Psoas muscle (tissue), 8 donors: ENCODE data around the gene PRTG. TPM values are rescaled to one million over a fixed set of nuclear protein-coding genes. Genes with fewer than 3 reads are reported as not detected.
A peak's percentile ranks its signal among the peaks of the same experiment; 100 is the strongest.

ENCODE experiments used
- ATAC-seq, 4 donors: fragments of 200-7000 bp; cut with Tn5 transposase; one replicate each; pipeline ENCODE4 v1.9.1; 2020; ENCODE audit warnings: moderate library complexity in 3 of 4, mild to moderate bottlenecking in 2 of 4
- DNase-seq, 2 donors: peaks; one replicate each; pipeline ENCODE4 v3.0.0-alpha.2; 2020
- H3K27ac ChIP-seq: fragments of 200-600 bp; one replicate; pipeline ENCODE4 v1.8.0; 2022
- H3K27me3 ChIP-seq, 3 donors: fragments of 200-600 bp in 1 of 3; one replicate each; pipeline versions ENCODE4 v1.6.1 to v1.8.0; 2013 to 2022; ENCODE audit warnings: low read length in 2 of 3, mild to moderate bottlenecking in 2 of 3, moderate library complexity in 1 of 3; ENCODE audit not compliant: insufficient read depth in 3 of 3
- H3K36me3 ChIP-seq, 2 donors: fragments of 200-600 bp in 1 of 2; one replicate each; pipeline versions ENCODE4 v1.6.1 to v1.8.0; 2013 to 2022; ENCODE audit warnings: low read depth in 1 of 2, mild to moderate bottlenecking in 1 of 2, moderate library complexity in 1 of 2; ENCODE audit not compliant: insufficient read depth in 1 of 2
- H3K4me1 ChIP-seq: fragments of 200-600 bp; one replicate; pipeline ENCODE4 v1.8.0; 2022
- H3K4me3 ChIP-seq: fragments of 200-600 bp; one replicate; pipeline ENCODE4 v1.8.0; 2022; ENCODE audit warnings: mild to moderate bottlenecking
- H3K9me3 ChIP-seq: fragments of 200-600 bp; one replicate; pipeline ENCODE4 v1.8.0; 2022
- WGBS, 3 donors: extraction: QIAGEN DNeasy Blood & Tissue Kit; methylation state at CpG; one replicate each; pipeline versions ENCODE4 v1.1.6 to v1.1.7; 2013; 5-methylcytosine and 5-hydroxymethylcytosine counted together
- intact Hi-C, 2 donors: fragments of 100-400 bp; cut with DNase I; formaldehyde crosslinking; loops; one replicate each; pipeline versions ENCODE4 v1.11.0 to v1.14.2; 2022
- polyA plus RNA-seq, 3 donors: library from polyadenylated mRNA; stranded (reverse); fragments of 200-250 nt; gene quantifications; one replicate each; pipeline ENCODE4 v1.2.3, GENCODE V29; 2013
- total RNA-seq, 4 donors: library from RNA; stranded (reverse); fragmentation: NEBNext Ultra II Directional in 2 of 4; extraction: Animal tissue kit (Norgen Biotek cat#: 25700) in 2 of 4; gene quantifications; one replicate each; pipeline versions ENCODE4 v1.2.1 to v1.2.4, GENCODE V29; 2021 to 2023
- TF ChIP-seq, protein P1 (sequence below): fragments of 200-600 bp; IDR thresholded peaks from one replicate; pipeline ENCODE4 v1.8.0; 2022; ENCODE audit warnings: antibody characterized with exemption
- donor health status: healthy with polysubstance abuse.
- donor health status: DM: no; HTN: no; CAD: no; lungs with moderate emphysema.
- donor health status: Bipolar disorder and iron deficiency.
- donor health status: healthy.
- donor health status: DM: yes; HTN: yes; CAD: no.
- donor health status: DM: no; HTN: no; CAD: no.
- donor health status: DM: no; HTN: no; CAD: no.
- donor health status: DM: yes; HTN: yes; CAD: no.

The PRTG gene
- total and polyA plus RNA-seq, 7 donors, result 0.15 to 1.1 (median 0.46) TPM

DNA sequence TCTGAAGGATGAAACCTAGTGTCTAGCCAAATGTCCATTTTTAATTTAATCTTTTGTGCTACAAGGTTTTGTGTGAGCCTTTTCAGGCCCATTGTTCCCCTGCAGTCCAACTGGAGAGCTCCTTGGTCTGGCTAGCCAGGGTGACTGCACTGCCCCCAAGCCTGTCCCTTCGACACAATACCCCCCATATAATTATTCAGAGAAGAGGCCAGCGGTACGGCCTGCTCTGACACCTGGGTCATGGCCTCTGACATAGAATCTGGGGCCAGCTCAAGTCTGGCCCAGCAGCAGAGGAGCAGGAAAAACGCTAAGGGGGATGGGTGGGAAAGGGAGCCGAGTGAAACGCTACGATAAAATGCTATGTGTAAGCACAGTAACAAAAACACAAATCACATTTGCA lies 90.6 kb downstream of the PRTG start:
- H3K27me3 ChIP-seq, result no peaks in the 10 kb centered on the region
- H3K27ac ChIP-seq, result no peak overlapping the region
- H3K4me1 ChIP-seq, result no peaks in the 10 kb centered on the region
- ATAC-seq, result no peak
- no peak overlapping the region for H3K4me3 ChIP-seq
- TF ChIP-seq, protein P1, sequence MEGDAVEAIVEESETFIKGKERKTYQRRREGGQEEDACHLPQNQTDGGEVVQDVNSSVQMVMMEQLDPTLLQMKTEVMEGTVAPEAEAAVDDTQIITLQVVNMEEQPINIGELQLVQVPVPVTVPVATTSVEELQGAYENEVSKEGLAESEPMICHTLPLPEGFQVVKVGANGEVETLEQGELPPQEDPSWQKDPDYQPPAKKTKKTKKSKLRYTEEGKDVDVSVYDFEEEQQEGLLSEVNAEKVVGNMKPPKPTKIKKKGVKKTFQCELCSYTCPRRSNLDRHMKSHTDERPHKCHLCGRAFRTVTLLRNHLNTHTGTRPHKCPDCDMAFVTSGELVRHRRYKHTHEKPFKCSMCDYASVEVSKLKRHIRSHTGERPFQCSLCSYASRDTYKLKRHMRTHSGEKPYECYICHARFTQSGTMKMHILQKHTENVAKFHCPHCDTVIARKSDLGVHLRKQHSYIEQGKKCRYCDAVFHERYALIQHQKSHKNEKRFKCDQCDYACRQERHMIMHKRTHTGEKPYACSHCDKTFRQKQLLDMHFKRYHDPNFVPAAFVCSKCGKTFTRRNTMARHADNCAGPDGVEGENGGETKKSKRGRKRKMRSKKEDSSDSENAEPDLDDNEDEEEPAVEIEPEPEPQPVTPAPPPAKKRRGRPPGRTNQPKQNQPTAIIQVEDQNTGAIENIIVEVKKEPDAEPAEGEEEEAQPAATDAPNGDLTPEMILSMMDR, result no peak
- no peaks in the 10 kb centered on the region for H3K36me3 ChIP-seq
- intact Hi-C loops, result loop anchor here in 1 of 2 donors (10.0 kb wide), 1 partner anchor 402 kb away; no protein-coding TSS in a partner anchor
- 56 to 61% (median 59%) methylated on average over 7 of the region's 7 CpGs for WGBS, 3 donors
- H3K9me3 ChIP-seq, result no peaks in the 10 kb centered on the region
- no peak for DNase-seq

DNA sequence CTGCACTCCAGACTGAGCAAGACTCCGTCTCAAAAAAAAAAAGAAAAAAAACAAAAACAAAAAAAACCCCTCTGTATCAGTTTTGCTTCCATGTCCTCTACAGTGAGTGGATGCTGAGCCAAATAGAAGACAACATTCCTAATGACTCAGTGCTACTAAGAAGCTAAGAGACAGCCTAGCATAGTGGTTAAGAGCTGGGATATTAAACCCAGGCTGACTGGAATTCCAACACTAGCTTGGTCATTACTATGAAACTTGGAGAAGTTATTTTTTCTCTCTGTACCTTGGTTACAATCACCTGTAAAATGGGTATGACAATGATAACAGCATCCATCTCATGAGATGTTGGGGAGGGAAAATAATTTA lies 93.9 kb downstream of the PRTG start:
- TF ChIP-seq, protein P1, result no peak
- no peaks in the 10 kb centered on the region for H3K27me3 ChIP-seq
- DNase-seq (no peak), ATAC-seq (peak in 1 of 4 donors; percentile 27)
- no peaks in the 10 kb centered on the region for H3K36me3 ChIP-seq
- intact Hi-C loops, result loop anchor here (5.0 kb wide), 5 partner anchors 132 to 403 kb away; no protein-coding TSS in a partner anchor
- WGBS, 3 donors, result 85 to 100% (median 93%) methylated on average over 1 of the region's 1 CpG
- no peaks in the 10 kb centered on the region for H3K4me1 ChIP-seq
- H3K27ac ChIP-seq, result no peak overlapping the region
- no peak overlapping the region for H3K4me3 ChIP-seq
- H3K9me3 ChIP-seq, result no peaks in the 10 kb centered on the region

DNA sequence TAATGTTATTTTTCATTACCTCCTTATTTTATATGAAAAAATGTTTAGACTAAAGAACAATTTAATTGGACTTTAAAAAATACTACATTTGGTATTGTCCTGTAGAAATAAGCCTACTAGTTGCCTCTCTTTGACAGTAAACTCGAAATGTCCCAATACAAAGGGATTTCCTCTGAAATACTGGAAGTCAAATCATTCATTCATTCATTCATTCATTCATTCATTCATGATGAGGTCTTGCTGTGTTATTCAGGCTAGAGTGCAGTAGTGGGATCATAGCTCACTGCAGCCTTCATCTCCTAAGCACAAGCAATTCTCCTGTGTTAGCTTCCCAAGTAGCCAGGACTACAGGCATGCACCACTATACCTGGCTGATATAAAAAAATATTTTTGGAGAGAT lies 104.2 kb downstream of the PRTG start:
- intact Hi-C loops, result loop anchor here (2.0 to 5.0 kb wide), 3 partner anchors 51 to 126 kb away; partner anchors contain the start of gene PYGO1 (in 1 of the 2)
- H3K9me3 ChIP-seq, result no peaks in the 10 kb centered on the region
- peaks cover 10% of the 10 kb centered on the region for H3K4me1 ChIP-seq
- ATAC-seq, result no peak
- DNase-seq, result no peak
- H3K4me3 ChIP-seq, result no peak overlapping the region
- TF ChIP-seq, protein P1, result no peak
- H3K36me3 ChIP-seq, result peaks cover 0 to 3% of the 10 kb centered on the region in 2 donors
- 92 to 97% (median 95%) methylated on average over 1 of the region's 1 CpG for WGBS, 3 donors
- no peaks in the 10 kb centered on the region for H3K27me3 ChIP-seq
- H3K27ac ChIP-seq, result peak overlapping the region; percentile 75

- intact Hi-C loops, result loop anchor here in 1 of 2 donors (5.0 kb wide), 2 partner anchors 50 to 125 kb away; partner anchors contain the start of gene PYGO1
- TF ChIP-seq, protein P1, result no peak
- Histone ChIP-seq H3K27ac (peak overlapping the region; percentile 75), H3K4me3 (no peak overlapping the region), H3K4me1 (peaks cover 14% of the 10 kb centered on the region), H3K9me3 (no peaks in the 10 kb centered on the region), H3K27me3 (no peaks in the 10 kb centered on the region), H3K36me3 (peaks cover 0 to 3% of the 10 kb centered on the region in 2 donors)
- peak in 3 of 4 donors; percentile 27 to 66 (median 44) for ATAC-seq
- no peak for DNase-seq
- WGBS, 3 donors, result 89 to 95% (median 89%) methylated on average over 3 of the region's 3 CpGs
Observed at GRCh38 chr15:55637086-55637485, 105.9 kb downstream of the PRTG start.

- WGBS, 3 donors, result 91 to 100% (median 96%) methylated on average over 1 of the region's 1 CpG
- Histone ChIP-seq H3K4me1 (peaks cover 31% of the 10 kb centered on the region), H3K9me3 (no peaks in the 10 kb centered on the region), H3K4me3 (no peak overlapping the region), H3K27me3 (no peaks in the 10 kb centered on the region), H3K36me3 (no peaks in the 10 kb centered on the region), H3K27ac (peak overlapping the region; percentile 89)
- DNase-seq (no peak), ATAC-seq (no peak)
- intact Hi-C loops, result no loop called here
- TF ChIP-seq, protein P1, result no peak
Observed at GRCh38 chr15:55633731-55634130, 109.2 kb downstream of the PRTG start.
